Esophagus squamous epithelium (tissue), 5 donors: ENCODE results near the gene VWCE. TPM values are rescaled to one million over a fixed set of nuclear protein-coding genes. Genes with fewer than 3 reads are reported as not detected.
A peak's percentile ranks its signal among the peaks of the same experiment; 100 is the strongest.

Experiments used
- DNase-seq: peaks from one replicate; lab custom pipeline; 2025; lab: John Stamatoyannopoulos, UW
- H3K27ac ChIP-seq, 4 donors: fragments of 200-600 bp; sonication (generic); one replicate each; pipeline ENCODE4 v1.5.1; 2016 to 2019; ENCODE audit warnings: mild to moderate bottlenecking in 1 of 4
- H3K27me3 ChIP-seq, 4 donors: fragments of 200-600 bp; sonication (generic); 1 replicate in 3 of 4; 2 replicates in 1 of 4; pipeline versions ENCODE4 v1.5.1 to v1.6.0; 2017 to 2021; ENCODE audit warnings: antibody characterized with exemption in 1 of 4
- H3K36me3 ChIP-seq, 3 donors: fragments of 200-600 bp; sonication (generic); one replicate each; pipeline ENCODE4 v1.5.1; 2016 to 2019
- H3K4me1 ChIP-seq, 3 donors: fragments of 200-600 bp; sonication (generic); one replicate each; pipeline ENCODE4 v1.5.1; 2017 to 2019
- H3K4me3 ChIP-seq, 4 donors: fragments of 200-600 bp; sonication (generic); 1 replicate in 3 of 4; 2 replicates in 1 of 4; pipeline ENCODE4 v1.5.1; 2016 to 2019; ENCODE audit warnings: mild to moderate bottlenecking in 2 of 4, moderate library complexity in 1 of 4
- H3K9me3 ChIP-seq, 3 donors: fragments of 200-600 bp; sonication (generic); one replicate each; pipeline ENCODE4 v1.5.1; 2016 to 2019
- CTCF ChIP-seq, 6 experiments: fragments of 450-650 bp in 4 of 6; fragments of 200-600 bp in 2 of 6; sonication (generic) in 2 of 6; IDR thresholded peaks; one replicate each; pipeline ENCODE4 v1.5.1; 2016 to 2019; ENCODE audit warnings: antibody characterized with exemption in 6 of 6, mild to moderate bottlenecking in 4 of 6, moderate library complexity in 4 of 6
- POLR2A ChIP-seq, 4 donors: fragments of 450-650 bp; IDR thresholded peaks; one replicate each; pipeline ENCODE4 v1.6.1; 2017; ENCODE audit warnings: antibody characterized with exemption in 4 of 4, mild to moderate bottlenecking in 4 of 4, moderate library complexity in 3 of 4
- WGBS, 2 donors: methylation state at CpG; one replicate each; pipeline ENCODE4 v1.1.5; 2018; 5-methylcytosine and 5-hydroxymethylcytosine counted together
- intact Hi-C: fragments of 100-400 bp; cut with DNase I; formaldehyde crosslinking; loops from one replicate; pipeline ENCODE4 v1.15.0; 2022
- total RNA-seq, 4 donors: library from RNA; depleted of rRNA; stranded (reverse); fragments of >200 nt; gene quantifications; one replicate each; pipeline ENCODE4 v1.1.0, GENCODE V29; 2016
- donor health status: DM: yes; HTN: yes; CAD: no.

VWCE gene
- total RNA-seq, 4 donors from 2014 or later: 0.09 to 1.5 (median 0.30) TPM

GRCh38 chr11:61327669-61328071 is 32.6 kb upstream of the VWCE start:
- Histone ChIP-seq H3K36me3 (peaks cover 25 to 72% (median 35%) of the 10 kb centered on the region in 3 donors), H3K4me1 (peaks cover 18 to 68% (median 25%) of the 10 kb centered on the region in 3 donors), H3K4me3 (no peak overlapping the region), H3K27ac (no peak overlapping the region), H3K9me3 (no peaks in the 10 kb centered on the region), H3K27me3 (no peaks in the 10 kb centered on the region)
- intact Hi-C loops: no loop called here
- TF ChIP-seq POLR2A (IDR thresholded peaks at IDR 0.05) (no peak), CTCF (IDR thresholded peaks at IDR 0.05) (no peak)
- no peak for DNase-seq

- intact Hi-C loops: no loop called here
- peaks cover 43 to 91% (median 46%) of the 10 kb centered on the region in 3 donors for H3K36me3 ChIP-seq
- 29 to 48% methylated on average over 2 of the region's 2 CpGs for WGBS, 2 donors
- peaks cover under 1 to 52% (median 13%) of the 10 kb centered on the region in 3 donors for H3K4me1 ChIP-seq
- no peak for TF ChIP-seq CTCF (IDR thresholded peaks at IDR 0.05)
- TF ChIP-seq POLR2A (IDR thresholded peaks at IDR 0.05): no peak
- no peaks in the 10 kb centered on the region for H3K9me3 ChIP-seq
- no peak overlapping the region for H3K4me3 ChIP-seq
- H3K27me3 ChIP-seq: no peaks in the 10 kb centered on the region
- H3K27ac ChIP-seq: peak overlapping the region in 2 of 4 donors; percentile 31 to 38
- DNase-seq: no peak
These were observed 30.7 kb upstream of the VWCE start for GRCh38 chr11:61325649-61326414.

- no peak for TF ChIP-seq CTCF (IDR thresholded peaks at IDR 0.05)
- TF ChIP-seq POLR2A (IDR thresholded peaks at IDR 0.05): no peak
- 20 to 50% methylated on average over 1 to 2 of the region's 2 CpGs for WGBS, 2 donors
- intact Hi-C loops: no loop called here
- no peak overlapping the region for H3K27ac ChIP-seq
- peaks cover 37 to 100% (median 85%) of the 10 kb centered on the region in 3 donors for H3K36me3 ChIP-seq
- no peaks in the 10 kb centered on the region for H3K4me1 ChIP-seq
- no peaks in the 10 kb centered on the region for H3K9me3 ChIP-seq
- no peak for DNase-seq
- H3K27me3 ChIP-seq: no peaks in the 10 kb centered on the region
- H3K4me3 ChIP-seq: no peak overlapping the region
These were observed 20.1 kb upstream of the VWCE start for GRCh38 chr11:61315260-61315659.

- 89 to 96% methylated on average over 4 to 8 of the region's 8 CpGs for WGBS, 2 donors
These were observed 15.6 kb upstream of the VWCE start for GRCh38 chr11:61310749-61311148.

More at GRCh38 chr11:61310749-61311148, 15.6 kb upstream of the VWCE start:
- Histone ChIP-seq H3K4me3 (no peak overlapping the region), H3K27me3 (no peaks in the 10 kb centered on the region), H3K27ac (no peak overlapping the region), H3K36me3 (peaks cover 58 to 100% (median 78%) of the 10 kb centered on the region in 3 donors), H3K9me3 (no peaks in the 10 kb centered on the region), H3K4me1 (no peaks in the 10 kb centered on the region)
- DNase-seq: no peak
- intact Hi-C loops: no loop called here
- TF ChIP-seq CTCF (IDR thresholded peaks at IDR 0.05): no peak
- no peak for TF ChIP-seq POLR2A (IDR thresholded peaks at IDR 0.05)
